ENCODE data around the gene NID2.

The NID2 gene

DNA sequence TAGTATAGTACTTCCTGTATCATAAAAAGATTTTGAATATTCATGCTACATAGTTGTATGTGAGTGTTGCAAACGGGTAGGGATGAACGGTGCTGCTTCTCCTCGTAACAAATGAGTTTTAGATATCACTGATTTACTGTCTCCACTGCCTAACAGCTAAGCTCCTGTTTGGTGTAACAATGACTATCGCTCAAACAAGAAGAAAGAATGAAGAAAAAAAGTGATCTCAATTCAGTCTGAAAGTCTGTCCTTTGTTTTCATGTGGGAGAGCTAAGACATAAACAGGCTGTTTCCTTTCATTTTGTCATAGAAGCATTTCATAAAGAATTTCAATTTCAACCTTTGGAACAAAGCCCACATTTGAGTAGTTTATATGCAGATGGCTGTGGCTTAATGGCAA lies 105.6 kb downstream of the NID2 start:
- no peak for TF ChIP-seq SIN3A (IDR thresholded peaks at IDR 0.05; ENCODE audit: borderline replicate concordance, insufficient read depth, low read length)
- no peak for TF ChIP-seq TAF1 (IDR thresholded peaks at IDR 0.05; ENCODE audit: borderline replicate concordance, insufficient read depth, low read length)
- TF ChIP-seq FOXP2 (optimal IDR thresholded peaks at IDR 0.05; ENCODE audit: borderline replicate concordance, extremely low read depth, extremely low read length, insufficient read depth), result no peak
- TF ChIP-seq, protein P1, sequence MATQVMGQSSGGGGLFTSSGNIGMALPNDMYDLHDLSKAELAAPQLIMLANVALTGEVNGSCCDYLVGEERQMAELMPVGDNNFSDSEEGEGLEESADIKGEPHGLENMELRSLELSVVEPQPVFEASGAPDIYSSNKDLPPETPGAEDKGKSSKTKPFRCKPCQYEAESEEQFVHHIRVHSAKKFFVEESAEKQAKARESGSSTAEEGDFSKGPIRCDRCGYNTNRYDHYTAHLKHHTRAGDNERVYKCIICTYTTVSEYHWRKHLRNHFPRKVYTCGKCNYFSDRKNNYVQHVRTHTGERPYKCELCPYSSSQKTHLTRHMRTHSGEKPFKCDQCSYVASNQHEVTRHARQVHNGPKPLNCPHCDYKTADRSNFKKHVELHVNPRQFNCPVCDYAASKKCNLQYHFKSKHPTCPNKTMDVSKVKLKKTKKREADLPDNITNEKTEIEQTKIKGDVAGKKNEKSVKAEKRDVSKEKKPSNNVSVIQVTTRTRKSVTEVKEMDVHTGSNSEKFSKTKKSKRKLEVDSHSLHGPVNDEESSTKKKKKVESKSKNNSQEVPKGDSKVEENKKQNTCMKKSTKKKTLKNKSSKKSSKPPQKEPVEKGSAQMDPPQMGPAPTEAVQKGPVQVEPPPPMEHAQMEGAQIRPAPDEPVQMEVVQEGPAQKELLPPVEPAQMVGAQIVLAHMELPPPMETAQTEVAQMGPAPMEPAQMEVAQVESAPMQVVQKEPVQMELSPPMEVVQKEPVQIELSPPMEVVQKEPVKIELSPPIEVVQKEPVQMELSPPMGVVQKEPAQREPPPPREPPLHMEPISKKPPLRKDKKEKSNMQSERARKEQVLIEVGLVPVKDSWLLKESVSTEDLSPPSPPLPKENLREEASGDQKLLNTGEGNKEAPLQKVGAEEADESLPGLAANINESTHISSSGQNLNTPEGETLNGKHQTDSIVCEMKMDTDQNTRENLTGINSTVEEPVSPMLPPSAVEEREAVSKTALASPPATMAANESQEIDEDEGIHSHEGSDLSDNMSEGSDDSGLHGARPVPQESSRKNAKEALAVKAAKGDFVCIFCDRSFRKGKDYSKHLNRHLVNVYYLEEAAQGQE (IDR thresholded peaks at IDR 0.05; ENCODE audit: insufficient read depth in 1 of 2, low read depth in 2 of 2, low read length in 2 of 2), result no peak
- no peak for TF ChIP-seq POLR2AphosphoS5 (IDR thresholded peaks at IDR 0.05; ENCODE audit: low read depth, low read length)

DNA sequence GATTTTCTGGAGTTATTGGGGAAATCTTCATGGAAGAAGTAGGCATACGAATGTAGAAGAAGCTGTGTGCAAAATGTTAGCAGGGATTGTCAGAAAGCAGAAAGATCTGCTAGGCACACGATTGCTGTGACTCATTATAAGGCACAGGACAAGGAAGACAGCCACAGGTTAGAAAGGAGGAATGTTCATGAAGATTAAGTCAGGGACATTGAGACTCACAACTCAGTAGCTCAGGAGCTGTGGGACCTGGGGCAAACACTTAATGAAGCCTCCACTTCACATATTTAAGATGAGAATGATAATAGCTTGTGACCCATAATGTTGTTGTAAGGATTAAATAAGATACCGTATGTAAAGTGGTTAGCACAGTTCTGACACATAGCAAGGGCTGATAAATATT lies 106.1 kb downstream of the NID2 start:
- TF ChIP-seq POLR2AphosphoS5 (IDR thresholded peaks at IDR 0.05; ENCODE audit: low read depth, low read length) (no peak), TAF1 (IDR thresholded peaks at IDR 0.05; ENCODE audit: borderline replicate concordance, insufficient read depth, low read length) (no peak), FOXP2 (optimal IDR thresholded peaks at IDR 0.05; ENCODE audit: borderline replicate concordance, extremely low read depth, extremely low read length, insufficient read depth) (no peak)

DNA sequence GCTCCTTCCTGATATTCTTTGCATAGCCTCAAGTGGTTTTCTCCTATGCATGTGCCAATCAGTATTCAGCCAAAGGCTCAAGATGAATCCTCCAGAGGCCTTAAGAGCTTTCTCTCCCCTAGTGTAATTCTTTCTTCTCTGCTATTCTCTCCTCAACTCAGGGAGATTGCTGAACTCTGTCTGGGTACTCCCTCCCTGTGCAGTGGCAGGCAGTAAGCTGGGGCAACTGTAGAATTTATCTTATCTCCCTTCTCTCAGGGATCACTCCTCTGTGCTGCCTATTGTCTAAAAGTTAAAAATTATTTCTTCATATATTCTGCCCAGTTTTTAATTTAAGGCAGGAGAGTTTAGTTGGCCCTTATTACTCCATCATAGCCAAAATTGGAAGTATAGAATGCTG lies 108.0 kb downstream of the NID2 start:
- no peak for TF ChIP-seq SIN3A (IDR thresholded peaks at IDR 0.05; ENCODE audit: borderline replicate concordance, insufficient read depth, low read length)
- TF ChIP-seq TAF1 (IDR thresholded peaks at IDR 0.05; ENCODE audit: borderline replicate concordance, insufficient read depth, low read length), result no peak
- TF ChIP-seq POLR2AphosphoS5 (IDR thresholded peaks at IDR 0.05; ENCODE audit: low read depth, low read length), result no peak
- TF ChIP-seq, protein P1 (IDR thresholded peaks at IDR 0.05; ENCODE audit: insufficient read depth in 1 of 2, low read depth in 2 of 2, low read length in 2 of 2), result no peak
- no peak for TF ChIP-seq FOXP2 (optimal IDR thresholded peaks at IDR 0.05; ENCODE audit: borderline replicate concordance, extremely low read depth, extremely low read length, insufficient read depth)

DNA sequence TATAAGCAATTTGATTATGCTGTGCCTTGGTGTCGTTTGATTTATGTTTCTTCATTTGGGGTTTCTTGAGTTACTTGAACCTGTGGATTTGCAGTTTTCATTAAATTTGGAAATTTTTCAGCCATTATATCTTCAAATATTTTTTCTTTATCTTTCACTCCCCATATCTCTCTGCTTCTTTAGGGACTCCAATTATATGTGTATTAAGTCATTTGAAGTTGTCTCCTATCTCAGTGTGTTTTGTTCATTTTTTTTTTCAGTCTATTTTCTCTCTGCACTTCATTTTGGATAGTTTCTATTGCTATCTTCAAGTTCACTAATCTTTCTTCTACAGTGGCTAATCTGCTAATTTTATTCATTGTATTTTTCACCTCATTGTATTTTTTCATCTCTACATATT lies 108.9 kb downstream of the NID2 start:
- TF ChIP-seq POLR2AphosphoS5 (IDR thresholded peaks at IDR 0.05; ENCODE audit: low read depth, low read length) (no peak), TAF1 (IDR thresholded peaks at IDR 0.05; ENCODE audit: borderline replicate concordance, insufficient read depth, low read length) (no peak), SIN3A (IDR thresholded peaks at IDR 0.05; ENCODE audit: borderline replicate concordance, insufficient read depth, low read length) (no peak), FOXP2 (optimal IDR thresholded peaks at IDR 0.05; ENCODE audit: borderline replicate concordance, extremely low read depth, extremely low read length, insufficient read depth) (no peak)
- TF ChIP-seq, protein P1 (IDR thresholded peaks at IDR 0.05; ENCODE audit: insufficient read depth in 1 of 2, low read depth in 2 of 2, low read length in 2 of 2), result no peak

DNA sequence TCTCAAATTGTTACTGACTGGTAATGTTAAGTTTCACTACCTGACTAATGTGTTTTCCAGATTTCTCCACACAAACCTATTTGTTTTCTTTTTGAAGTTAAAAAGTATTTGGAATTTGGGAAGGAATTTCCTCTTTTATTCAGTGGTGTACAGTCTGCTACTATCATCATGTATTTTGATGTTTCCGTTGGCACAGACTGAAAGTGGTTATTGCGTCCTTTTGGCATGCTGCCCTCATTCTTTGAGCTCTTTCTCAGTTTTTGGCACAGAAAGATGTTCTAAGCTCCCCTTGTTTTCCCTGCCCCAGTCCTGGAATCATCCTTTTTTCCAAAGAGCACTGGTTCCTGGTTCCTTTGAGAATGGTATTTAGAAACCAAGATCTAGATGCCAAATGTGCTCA lies 110.9 kb downstream of the NID2 start:
- TF ChIP-seq POLR2AphosphoS5 (IDR thresholded peaks at IDR 0.05; ENCODE audit: low read depth, low read length) (no peak), SIN3A (IDR thresholded peaks at IDR 0.05; ENCODE audit: borderline replicate concordance, insufficient read depth, low read length) (no peak), TAF1 (IDR thresholded peaks at IDR 0.05; ENCODE audit: borderline replicate concordance, insufficient read depth, low read length) (no peak), FOXP2 (optimal IDR thresholded peaks at IDR 0.05; ENCODE audit: borderline replicate concordance, extremely low read depth, extremely low read length, insufficient read depth) (no peak)
- TF ChIP-seq, protein P1 (IDR thresholded peaks at IDR 0.05; ENCODE audit: insufficient read depth in 1 of 2, low read depth in 2 of 2, low read length in 2 of 2), result no peak

Measured in PFSK-1 (cell line).